Activated T-helper 2 cell treated with anti-CD3 and anti-CD28 coated beads, Interferon-gamma antibody, Interleukin-2, Interleukin-4, amounts not matched to agents 10 μg/mL and 5 μg/mL and 100 μg/mL, durations not matched to agents 14 hours and 24 hours and 36 hours (primary cell): ENCODE measurements around the gene MCTP2. TPM values are rescaled to one million over a fixed set of nuclear protein-coding genes. Genes with fewer than 3 reads are reported as not detected.
"Not testable (repeated sequence)": the region's sequence is repeated elsewhere in the genome, so short reads cannot be mapped to it uniquely, and the experiment has no call there.

ENCODE experiments used
- DNase-seq: peaks from one replicate; pipeline ENCODE4 v3.0.0; 2021; ENCODE audit warnings: low spot score
- H3K27ac Mint-ChIP-seq: one replicate; pipeline ENCODE4 v1.8.0; 2021; ENCODE audit warnings: mixed read lengths
- H3K27me3 Mint-ChIP-seq: one replicate; pipeline ENCODE4 v1.8.0; 2021; ENCODE audit warnings: low read depth, mixed read lengths
- H3K36me3 Mint-ChIP-seq: one replicate; pipeline ENCODE4 v1.8.0; 2021; ENCODE audit warnings: low read depth, mixed read lengths
- H3K4me1 Mint-ChIP-seq: one replicate; pipeline ENCODE4 v1.8.0; 2021; ENCODE audit warnings: low read depth, mixed read lengths
- H3K4me3 Mint-ChIP-seq: one replicate; pipeline ENCODE4 v1.8.0; 2021; ENCODE audit warnings: low read depth, mild to moderate bottlenecking, moderate library complexity, mixed read lengths
- H3K9me3 Mint-ChIP-seq: one replicate; pipeline ENCODE4 v1.8.0; 2021; ENCODE audit warnings: mixed read lengths
- intact Hi-C: fragments of 100-400 bp; cut with micrococcal nuclease; formaldehyde crosslinking; loops from one replicate; pipeline ENCODE4 v1.15.1; 2023
- total RNA-seq: library from RNA; stranded (reverse); gene quantifications from 2 replicates; pipeline ENCODE4 v1.2.3, GENCODE V29; 2022

MCTP2 gene
- total RNA-seq, 1 donor from 2014 or later = 91.5 TPM

- no peak for DNase-seq
- Mint-ChIP-seq H3K4me1 (peaks cover 63% of the 10 kb centered on the region), H3K27me3 (no peaks in the 10 kb centered on the region), H3K9me3 (peaks cover 18% of the 10 kb centered on the region), H3K36me3 (peaks cover 53% of the 10 kb centered on the region), H3K4me3 (no peak overlapping the region), H3K27ac (no peak overlapping the region)
- intact Hi-C loops = no loop called here
Measured at GRCh38 chr15:94255540-94255939, 24.2 kb downstream of the MCTP2 start.

DNA sequence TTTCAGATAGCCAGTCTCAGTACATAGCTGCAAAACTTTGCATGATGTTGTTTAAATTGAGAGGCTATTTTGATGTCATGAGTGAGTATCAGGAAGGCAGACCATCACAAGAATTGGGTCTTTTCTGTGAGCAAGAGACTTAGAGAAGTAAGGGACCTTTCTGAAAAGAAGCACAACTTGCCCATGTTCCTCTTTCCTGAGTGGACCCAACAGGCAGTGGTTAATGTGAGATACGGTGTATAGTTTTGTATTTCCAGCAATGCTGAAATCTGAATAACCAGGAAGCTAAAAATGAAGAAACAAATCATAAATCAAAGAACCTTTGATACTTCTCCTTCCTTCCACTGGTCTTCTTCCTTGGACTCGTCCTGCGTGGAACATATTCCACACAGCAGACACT lies 25.1 kb downstream of the MCTP2 start:
- peaks cover 62% of the 10 kb centered on the region for H3K4me1 Mint-ChIP-seq
- no peak for DNase-seq

GRCh38 chr15:94257776-94258175 lies 26.4 kb downstream of the MCTP2 start:
- intact Hi-C loops, H3K27me3 Mint-ChIP-seq, DNase-seq, H3K9me3 Mint-ChIP-seq, H3K4me3 Mint-ChIP-seq, H3K27ac Mint-ChIP-seq: not testable (repeated sequence)
- Mint-ChIP-seq H3K36me3 (peaks cover 43% of the 10 kb centered on the region), H3K4me1 (peaks cover 54% of the 10 kb centered on the region)

More for the DNA sequence above, 25.1 kb downstream of the MCTP2 start:
- no peak overlapping the region for H3K4me3 Mint-ChIP-seq
- H3K27me3 Mint-ChIP-seq = no peaks in the 10 kb centered on the region
- H3K27ac Mint-ChIP-seq = no peak overlapping the region
- H3K9me3 Mint-ChIP-seq = peaks cover 14% of the 10 kb centered on the region
- H3K36me3 Mint-ChIP-seq = peaks cover 53% of the 10 kb centered on the region
- intact Hi-C loops = no loop called here

DNA sequence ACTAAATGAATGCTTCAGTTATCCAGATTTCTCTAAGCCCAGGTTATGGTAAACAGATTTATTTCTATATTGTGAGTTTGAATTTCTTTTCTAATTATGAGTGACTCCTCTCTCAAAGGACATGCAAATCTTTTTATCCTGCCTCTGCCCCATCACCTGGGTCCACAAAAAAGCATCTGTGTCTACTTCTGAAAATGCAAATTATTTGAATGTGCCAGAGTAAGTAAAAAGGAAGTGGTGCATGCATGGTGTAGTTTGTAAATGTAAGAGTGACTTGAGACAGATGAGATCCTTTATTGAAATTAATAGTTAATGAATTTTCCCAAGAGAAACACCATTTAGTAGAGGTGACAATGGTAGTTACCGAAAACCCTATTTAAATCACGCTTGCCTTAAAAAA lies 26.9 kb downstream of the MCTP2 start:
- intact Hi-C loops = no loop called here
- Mint-ChIP-seq H3K27me3 (no peaks in the 10 kb centered on the region), H3K27ac (no peak overlapping the region), H3K9me3 (peaks cover 2% of the 10 kb centered on the region), H3K4me1 (peaks cover 54% of the 10 kb centered on the region), H3K36me3 (peaks cover 42% of the 10 kb centered on the region), H3K4me3 (no peak overlapping the region)
- DNase-seq = no peak

DNA sequence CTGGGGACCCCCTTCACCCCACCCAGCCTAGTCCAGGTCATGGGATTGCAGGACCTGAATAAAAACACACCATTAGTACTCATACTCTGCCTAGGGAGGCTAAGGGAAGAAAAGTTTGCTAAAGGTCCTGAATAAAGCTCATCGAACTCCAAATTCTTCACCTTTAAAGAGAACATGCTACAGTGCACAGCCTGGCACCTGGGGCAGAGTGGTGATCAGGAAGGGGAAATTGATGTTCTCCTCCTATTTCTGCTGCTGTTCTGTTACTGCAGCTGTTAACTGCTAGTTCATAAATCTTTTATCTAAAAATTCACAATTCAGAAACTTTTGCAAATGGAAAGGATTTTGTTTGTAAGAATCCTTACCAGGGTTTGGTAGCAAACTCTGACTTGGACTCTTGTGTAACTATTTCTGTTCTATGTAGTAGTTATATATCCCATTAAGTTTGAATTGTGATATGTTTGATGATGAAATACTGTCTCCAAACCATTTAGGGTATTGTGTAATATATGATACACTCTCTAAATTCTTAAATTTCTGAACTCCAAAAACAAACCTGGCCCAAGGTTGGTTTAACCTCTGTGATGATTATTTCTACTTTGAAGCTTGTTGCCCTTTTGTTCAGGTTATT lies 27.9 kb downstream of the MCTP2 start:
- H3K4me1 Mint-ChIP-seq = peaks cover 55% of the 10 kb centered on the region
- peaks cover 48% of the 10 kb centered on the region for H3K36me3 Mint-ChIP-seq
- no peaks in the 10 kb centered on the region for H3K9me3 Mint-ChIP-seq
- H3K27ac Mint-ChIP-seq = no peak overlapping the region
- DNase-seq = no peak
- intact Hi-C loops = no loop called here
- no peaks in the 10 kb centered on the region for H3K27me3 Mint-ChIP-seq
- H3K4me3 Mint-ChIP-seq = no peak overlapping the region

DNA sequence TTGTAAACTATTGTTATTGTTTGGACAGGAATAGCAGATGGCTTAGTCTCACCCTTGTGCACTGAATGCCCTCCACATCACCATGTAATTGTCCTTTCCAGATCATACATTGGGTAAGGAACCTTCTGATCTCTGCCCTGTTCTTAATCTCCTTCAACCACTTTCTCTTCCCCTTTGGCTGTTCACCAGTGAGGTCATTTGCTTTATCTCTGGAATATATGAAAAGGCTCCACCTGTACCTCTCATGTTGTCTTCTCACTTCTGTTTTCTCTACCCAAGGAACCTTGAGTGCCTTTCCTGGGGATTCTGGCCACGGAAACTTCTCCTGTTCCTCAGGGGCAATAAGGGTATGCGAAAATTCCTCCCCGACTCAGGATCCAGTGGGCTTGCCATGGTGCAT lies 28.5 kb downstream of the MCTP2 start:
- intact Hi-C loops = no loop called here
- Mint-ChIP-seq H3K4me1 (peaks cover 56% of the 10 kb centered on the region), H3K27ac (no peak overlapping the region), H3K27me3 (no peaks in the 10 kb centered on the region), H3K36me3 (peaks cover 46% of the 10 kb centered on the region), H3K4me3 (no peak overlapping the region), H3K9me3 (no peaks in the 10 kb centered on the region)
- DNase-seq = no peak

DNA sequence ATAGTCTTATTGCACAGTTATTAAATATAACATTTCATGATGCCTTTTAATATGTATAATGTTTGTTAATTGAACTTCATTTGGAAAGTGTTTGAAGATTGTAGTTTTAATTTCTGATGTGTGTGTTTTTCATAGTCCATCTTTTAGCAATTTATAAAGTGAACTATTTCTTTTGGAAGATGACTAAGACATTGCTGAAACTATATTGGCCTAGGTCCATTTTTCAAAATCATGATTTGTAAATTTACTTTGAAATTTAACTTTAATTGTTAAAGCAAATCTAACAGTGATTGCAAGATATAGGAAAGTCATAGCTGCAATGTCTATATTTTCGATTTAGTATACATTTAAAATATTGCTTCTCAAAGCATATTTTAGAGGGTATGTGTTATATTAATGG lies 30.8 kb downstream of the MCTP2 start:
- Mint-ChIP-seq H3K4me1 (peaks cover 61% of the 10 kb centered on the region), H3K27me3 (no peaks in the 10 kb centered on the region), H3K27ac (no peak overlapping the region), H3K4me3 (no peak overlapping the region), H3K9me3 (no peaks in the 10 kb centered on the region), H3K36me3 (peaks cover 50% of the 10 kb centered on the region)
- intact Hi-C loops = no loop called here
- no peak for DNase-seq

DNA sequence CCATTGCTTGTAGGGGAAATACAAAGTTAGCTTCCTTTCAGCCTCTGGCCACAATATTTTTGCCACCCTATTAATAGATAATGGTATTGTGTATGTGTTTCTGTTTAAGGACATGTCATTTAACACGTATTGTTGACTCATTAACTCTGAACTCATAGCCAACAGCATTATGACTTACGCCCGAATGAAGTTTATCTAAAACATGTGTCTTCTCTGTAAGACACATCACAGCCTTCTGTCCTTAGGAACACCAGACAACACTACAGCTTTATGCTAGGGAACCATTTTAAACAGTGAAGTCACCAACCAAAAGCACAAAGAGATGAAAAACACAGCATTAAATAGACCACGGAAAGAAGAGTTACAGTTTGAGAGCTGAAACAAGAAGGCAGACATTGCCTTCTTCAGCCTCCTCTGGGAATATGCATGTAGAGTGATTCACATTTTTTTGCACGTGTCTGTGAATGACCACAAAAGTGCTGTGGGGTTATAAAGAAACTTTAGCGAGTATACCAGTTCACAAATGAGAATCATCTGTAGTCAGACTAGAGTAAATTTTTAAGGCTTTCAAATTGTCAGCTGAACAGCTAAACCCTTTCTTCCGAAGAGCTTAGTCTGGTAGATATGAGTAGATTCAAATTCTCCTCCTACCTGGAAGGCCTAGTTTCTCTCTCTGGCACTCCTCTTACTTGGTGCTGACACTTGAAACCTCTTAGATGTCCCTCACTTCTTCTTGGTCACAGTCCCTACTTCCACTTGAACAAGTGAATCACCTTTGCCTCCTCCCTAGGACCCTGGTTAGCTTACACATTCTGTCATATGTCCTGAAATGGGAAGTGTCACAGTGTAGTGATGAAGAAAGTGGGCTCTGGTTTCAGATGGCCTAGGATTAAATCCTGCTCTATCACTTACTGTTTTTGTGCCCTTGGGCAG lies 32.2 kb downstream of the MCTP2 start:
- Mint-ChIP-seq H3K4me1 (peaks cover 61% of the 10 kb centered on the region), H3K27me3 (no peaks in the 10 kb centered on the region), H3K9me3 (no peaks in the 10 kb centered on the region), H3K36me3 (peaks cover 60% of the 10 kb centered on the region), H3K27ac (peak overlapping the region; percentile 79), H3K4me3 (no peak overlapping the region)
- no peak for DNase-seq
- intact Hi-C loops = no loop called here

- H3K4me3 Mint-ChIP-seq = no peak overlapping the region
- no peak for DNase-seq
- no peaks in the 10 kb centered on the region for H3K9me3 Mint-ChIP-seq
- H3K4me1 Mint-ChIP-seq = peaks cover 57% of the 10 kb centered on the region
- intact Hi-C loops = no loop called here
- H3K27me3 Mint-ChIP-seq = no peaks in the 10 kb centered on the region
- H3K27ac Mint-ChIP-seq = no peak overlapping the region
- peaks cover 55% of the 10 kb centered on the region for H3K36me3 Mint-ChIP-seq
Measured at GRCh38 chr15:94265009-94265408, 33.6 kb downstream of the MCTP2 start.

GRCh38 chr15:94265982-94266381 lies 34.6 kb downstream of the MCTP2 start:
- no peaks in the 10 kb centered on the region for H3K27me3 Mint-ChIP-seq
- H3K9me3 Mint-ChIP-seq = no peaks in the 10 kb centered on the region
- no peak overlapping the region for H3K4me3 Mint-ChIP-seq
- intact Hi-C loops = no loop called here
- no peak for DNase-seq
- peaks cover 54% of the 10 kb centered on the region for H3K4me1 Mint-ChIP-seq
- peaks cover 47% of the 10 kb centered on the region for H3K36me3 Mint-ChIP-seq
- peak overlapping the region; percentile 42 for H3K27ac Mint-ChIP-seq

- intact Hi-C loops = no loop called here
- Mint-ChIP-seq H3K4me3 (no peak overlapping the region), H3K4me1 (peaks cover 52% of the 10 kb centered on the region), H3K36me3 (peaks cover 45% of the 10 kb centered on the region), H3K27ac (peak overlapping the region; percentile 2), H3K27me3 (no peaks in the 10 kb centered on the region), H3K9me3 (no peaks in the 10 kb centered on the region)
- DNase-seq = no peak
Measured at GRCh38 chr15:94266789-94267188, 35.4 kb downstream of the MCTP2 start.

GRCh38 chr15:94269954-94270353 lies 38.6 kb downstream of the MCTP2 start:
- Mint-ChIP-seq H3K36me3 (peaks cover 37% of the 10 kb centered on the region), H3K27ac (no peak overlapping the region), H3K4me1 (peaks cover 42% of the 10 kb centered on the region), H3K27me3 (no peaks in the 10 kb centered on the region), H3K4me3 (no peak overlapping the region), H3K9me3 (no peaks in the 10 kb centered on the region)
- DNase-seq = no peak
- intact Hi-C loops = no loop called here

- DNase-seq = no peak
- Mint-ChIP-seq H3K27ac (no peak overlapping the region), H3K9me3 (no peaks in the 10 kb centered on the region), H3K27me3 (no peaks in the 10 kb centered on the region), H3K4me3 (no peak overlapping the region), H3K36me3 (peaks cover 38% of the 10 kb centered on the region), H3K4me1 (peaks cover 44% of the 10 kb centered on the region)
- intact Hi-C loops = no loop called here
Measured at GRCh38 chr15:94270570-94270969, 39.2 kb downstream of the MCTP2 start.
